WTC11 (cell line): Measurements from ENCODE around the gene MARVELD1. TPM values are rescaled to one million over a fixed set of nuclear protein-coding genes. Genes with fewer than 3 reads are reported as not detected.

Experiments used
- ATF1 ChIP-seq: sonication (generic); formaldehyde crosslinking; IDR thresholded peaks from 2 replicates; pipeline ENCODE4 v1.8.1; 2023; ENCODE audit warnings: mild to moderate bottlenecking, moderate library complexity, missing genetic modification reagents
- ESRRA ChIP-seq: sonication (generic); formaldehyde crosslinking; IDR thresholded peaks from 2 replicates; pipeline ENCODE4 v1.8.1; 2022; ENCODE audit warnings: mild to moderate bottlenecking, missing genetic modification reagents, borderline replicate concordance
- FOXJ3 ChIP-seq: sonication (generic); formaldehyde crosslinking; IDR thresholded peaks from 2 replicates; pipeline ENCODE4 v1.9.0; 2021; ENCODE audit warnings: missing genetic modification reagents, mild to moderate bottlenecking, borderline replicate concordance
- FOXP1 ChIP-seq: sonication (generic); formaldehyde crosslinking; IDR thresholded peaks from 2 replicates; pipeline ENCODE4 v1.8.0; 2022; ENCODE audit warnings: missing genetic modification reagents, mild to moderate bottlenecking, moderate library complexity, borderline replicate concordance
- GABPB1 ChIP-seq: sonication (generic); formaldehyde crosslinking; IDR thresholded peaks from 2 replicates; pipeline ENCODE4 v1.8.1; 2023; ENCODE audit warnings: mild to moderate bottlenecking, missing genetic modification reagents
- GTF2I ChIP-seq: fragments of 250-450 bp; sonication (Bioruptor Pico); conservative IDR thresholded peaks from 2 replicates; pipeline ENCODE4 v1.4.0; 2021; ENCODE audit warnings: mild to moderate bottlenecking
- NFYB ChIP-seq: sonication (generic); formaldehyde crosslinking; conservative IDR thresholded peaks from 2 replicates; pipeline ENCODE4 v1.8.0; 2022; ENCODE audit warnings: low read depth, missing genetic modification reagents
- PRRX2 ChIP-seq: fragments of 250-450 bp; sonication (Bioruptor Pico); IDR thresholded peaks from 2 replicates; pipeline ENCODE4 v1.8.0; 2021; ENCODE audit warnings: mild to moderate bottlenecking
- RORB ChIP-seq: fragments of 250-450 bp; sonication (Bioruptor Pico); IDR thresholded peaks from 2 replicates; pipeline ENCODE4 v1.9.0; 2021; ENCODE audit warnings: mild to moderate bottlenecking
- SMAD3 ChIP-seq: sonication (generic); formaldehyde crosslinking; IDR thresholded peaks from 2 replicates; pipeline ENCODE4 v1.8.0; 2022; ENCODE audit warnings: missing genetic modification reagents, mild to moderate bottlenecking, borderline replicate concordance
- SMAD4 ChIP-seq: sonication (generic); formaldehyde crosslinking; IDR thresholded peaks from 2 replicates; pipeline ENCODE4 v1.8.0; 2022; ENCODE audit warnings: mild to moderate bottlenecking, missing genetic modification reagents
- TCF7 ChIP-seq: sonication (generic); formaldehyde crosslinking; IDR thresholded peaks from 2 replicates; pipeline ENCODE4 v1.8.0; 2022; ENCODE audit warnings: mild to moderate bottlenecking, low read depth, missing genetic modification reagents, moderate library complexity
- TEAD4 ChIP-seq: sonication (generic); formaldehyde crosslinking; IDR thresholded peaks from 2 replicates; pipeline ENCODE4 v1.8.0; 2022; ENCODE audit warnings: mild to moderate bottlenecking, missing genetic modification reagents
- ZNF121 ChIP-seq: sonication (generic); formaldehyde crosslinking; IDR thresholded peaks from 2 replicates; pipeline ENCODE4 v1.8.0; 2023; ENCODE audit warnings: missing genetic modification reagents
- ZNF138 ChIP-seq: sonication (generic); formaldehyde crosslinking; conservative IDR thresholded peaks from 2 replicates; pipeline ENCODE4 v1.8.1; 2022; ENCODE audit warnings: mild to moderate bottlenecking, moderate library complexity, missing genetic modification reagents
- ZNF263 ChIP-seq: sonication (generic); formaldehyde crosslinking; IDR thresholded peaks from 2 replicates; pipeline ENCODE4 v1.8.1; 2022; ENCODE audit warnings: low read depth, mild to moderate bottlenecking, moderate library complexity, missing genetic modification reagents
- ZNF396 ChIP-seq: fragments of 250-450 bp; sonication (Bioruptor Pico); IDR thresholded peaks from 2 replicates; pipeline ENCODE4 v1.8.0; 2021; ENCODE audit warnings: mild to moderate bottlenecking, moderate library complexity, borderline replicate concordance
- ZNF671 ChIP-seq: fragments of 250-450 bp; sonication (Bioruptor Pico); IDR thresholded peaks from 2 replicates; pipeline ENCODE4 v1.8.0; 2021; ENCODE audit warnings: mild to moderate bottlenecking
- total RNA-seq: library from RNA; stranded (reverse); gene quantifications from 3 replicates; pipeline ENCODE4 v1.2.3, GENCODE V29; 2021
- TF ChIP-seq, protein P1 (sequence below): fragments of 250-450 bp; sonication (Bioruptor Pico); IDR thresholded peaks from 2 replicates; pipeline ENCODE4 v1.9.0; 2021; ENCODE audit warnings: mild to moderate bottlenecking, borderline replicate concordance
- TF ChIP-seq, protein P2 (sequence below): sonication (generic); formaldehyde crosslinking; IDR thresholded peaks from 2 replicates; pipeline ENCODE4 v1.8.1; 2023; ENCODE audit warnings: mild to moderate bottlenecking, missing genetic modification reagents, moderate library complexity
- TF ChIP-seq, protein P3 (sequence below): fragments of 250-450 bp; sonication (Bioruptor Pico); IDR thresholded peaks from 2 replicates; pipeline ENCODE4 v1.8.0; 2021; ENCODE audit warnings: mild to moderate bottlenecking
- TF ChIP-seq, protein P4 (sequence below): sonication (generic); formaldehyde crosslinking; IDR thresholded peaks from 2 replicates; pipeline ENCODE4 v1.8.1; 2022; ENCODE audit warnings: low read depth, missing genetic modification reagents, borderline replicate concordance
- TF ChIP-seq, protein P5 (sequence below): sonication (generic); formaldehyde crosslinking; IDR thresholded peaks from 2 replicates; pipeline ENCODE4 v1.8.1; 2023; ENCODE audit warnings: mild to moderate bottlenecking, missing genetic modification reagents, moderate library complexity
- TF ChIP-seq, protein P6 (sequence below): sonication (generic); formaldehyde crosslinking; IDR thresholded peaks from 2 replicates; pipeline ENCODE4 v1.8.1; 2022; ENCODE audit warnings: mild to moderate bottlenecking, moderate library complexity, missing genetic modification reagents
- TF ChIP-seq, protein P7 (sequence below): sonication (generic); formaldehyde crosslinking; IDR thresholded peaks from 2 replicates; pipeline ENCODE4 v1.8.0; 2022; ENCODE audit warnings: mild to moderate bottlenecking, missing genetic modification reagents
- TF ChIP-seq, protein P8 (sequence below): sonication (generic); formaldehyde crosslinking; IDR thresholded peaks from 2 replicates; pipeline ENCODE4 v1.8.0; 2023; ENCODE audit warnings: missing genetic modification reagents

Gene MARVELD1
- total RNA-seq, 1 experiment from 2014 or later = 37.7 TPM

DNA sequence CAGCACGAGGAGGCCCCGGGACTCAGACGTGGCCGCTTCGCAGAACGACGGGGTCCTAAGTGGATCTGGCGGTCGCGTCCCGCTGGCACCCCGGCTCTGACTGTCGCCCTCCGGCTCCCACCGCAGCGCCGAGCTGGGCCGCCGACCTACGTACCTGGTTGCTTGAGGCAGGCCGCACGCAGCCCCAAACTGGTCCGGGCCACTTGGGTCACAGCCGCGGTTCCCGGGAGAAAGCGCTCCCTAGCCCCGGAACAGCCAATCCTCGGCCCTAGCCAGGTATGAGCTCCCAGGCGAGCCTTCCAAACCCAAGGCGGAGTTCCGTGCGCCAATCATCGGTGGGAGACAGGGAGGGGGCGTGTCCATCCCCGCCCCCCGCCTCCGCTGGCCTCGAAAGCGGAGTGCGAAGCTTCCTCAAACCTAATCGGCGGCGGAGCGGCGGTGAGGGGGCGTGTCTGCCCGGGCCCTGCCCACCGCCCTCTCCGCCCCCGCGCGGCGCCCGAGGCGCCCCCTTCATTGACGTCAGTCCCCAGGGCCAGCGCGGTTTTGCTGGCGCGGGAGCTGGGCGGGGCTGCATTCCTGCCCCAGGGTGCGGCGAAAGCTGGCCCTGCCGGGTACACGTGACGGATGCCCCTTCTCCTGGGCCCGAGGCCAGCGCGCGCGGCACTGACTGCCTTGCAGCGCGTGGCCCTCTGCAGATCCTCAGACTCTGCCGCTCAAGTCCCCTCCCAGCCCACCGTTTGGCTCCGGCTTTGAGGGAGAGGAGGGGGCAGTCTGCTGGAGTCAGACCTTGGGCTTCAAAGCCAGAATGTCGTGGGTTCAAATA is 26.4 kb upstream of the MARVELD1 start, which contains the start of gene AVPI1 (continued):
- TF ChIP-seq, protein P1, sequence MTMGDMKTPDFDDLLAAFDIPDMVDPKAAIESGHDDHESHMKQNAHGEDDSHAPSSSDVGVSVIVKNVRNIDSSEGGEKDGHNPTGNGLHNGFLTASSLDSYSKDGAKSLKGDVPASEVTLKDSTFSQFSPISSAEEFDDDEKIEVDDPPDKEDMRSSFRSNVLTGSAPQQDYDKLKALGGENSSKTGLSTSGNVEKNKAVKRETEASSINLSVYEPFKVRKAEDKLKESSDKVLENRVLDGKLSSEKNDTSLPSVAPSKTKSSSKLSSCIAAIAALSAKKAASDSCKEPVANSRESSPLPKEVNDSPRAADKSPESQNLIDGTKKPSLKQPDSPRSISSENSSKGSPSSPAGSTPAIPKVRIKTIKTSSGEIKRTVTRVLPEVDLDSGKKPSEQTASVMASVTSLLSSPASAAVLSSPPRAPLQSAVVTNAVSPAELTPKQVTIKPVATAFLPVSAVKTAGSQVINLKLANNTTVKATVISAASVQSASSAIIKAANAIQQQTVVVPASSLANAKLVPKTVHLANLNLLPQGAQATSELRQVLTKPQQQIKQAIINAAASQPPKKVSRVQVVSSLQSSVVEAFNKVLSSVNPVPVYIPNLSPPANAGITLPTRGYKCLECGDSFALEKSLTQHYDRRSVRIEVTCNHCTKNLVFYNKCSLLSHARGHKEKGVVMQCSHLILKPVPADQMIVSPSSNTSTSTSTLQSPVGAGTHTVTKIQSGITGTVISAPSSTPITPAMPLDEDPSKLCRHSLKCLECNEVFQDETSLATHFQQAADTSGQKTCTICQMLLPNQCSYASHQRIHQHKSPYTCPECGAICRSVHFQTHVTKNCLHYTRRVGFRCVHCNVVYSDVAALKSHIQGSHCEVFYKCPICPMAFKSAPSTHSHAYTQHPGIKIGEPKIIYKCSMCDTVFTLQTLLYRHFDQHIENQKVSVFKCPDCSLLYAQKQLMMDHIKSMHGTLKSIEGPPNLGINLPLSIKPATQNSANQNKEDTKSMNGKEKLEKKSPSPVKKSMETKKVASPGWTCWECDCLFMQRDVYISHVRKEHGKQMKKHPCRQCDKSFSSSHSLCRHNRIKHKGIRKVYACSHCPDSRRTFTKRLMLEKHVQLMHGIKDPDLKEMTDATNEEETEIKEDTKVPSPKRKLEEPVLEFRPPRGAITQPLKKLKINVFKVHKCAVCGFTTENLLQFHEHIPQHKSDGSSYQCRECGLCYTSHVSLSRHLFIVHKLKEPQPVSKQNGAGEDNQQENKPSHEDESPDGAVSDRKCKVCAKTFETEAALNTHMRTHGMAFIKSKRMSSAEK = no peak
- TF ChIP-seq, protein P2, sequence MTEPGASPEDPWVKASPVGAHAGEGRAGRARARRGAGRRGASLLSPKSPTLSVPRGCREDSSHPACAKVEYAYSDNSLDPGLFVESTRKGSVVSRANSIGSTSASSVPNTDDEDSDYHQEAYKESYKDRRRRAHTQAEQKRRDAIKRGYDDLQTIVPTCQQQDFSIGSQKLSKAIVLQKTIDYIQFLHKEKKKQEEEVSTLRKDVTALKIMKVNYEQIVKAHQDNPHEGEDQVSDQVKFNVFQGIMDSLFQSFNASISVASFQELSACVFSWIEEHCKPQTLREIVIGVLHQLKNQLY (CRISPR knock-in tag) = no peak
- peak; percentile 92 for TF ChIP-seq FOXP1
- TF ChIP-seq, protein P3, sequence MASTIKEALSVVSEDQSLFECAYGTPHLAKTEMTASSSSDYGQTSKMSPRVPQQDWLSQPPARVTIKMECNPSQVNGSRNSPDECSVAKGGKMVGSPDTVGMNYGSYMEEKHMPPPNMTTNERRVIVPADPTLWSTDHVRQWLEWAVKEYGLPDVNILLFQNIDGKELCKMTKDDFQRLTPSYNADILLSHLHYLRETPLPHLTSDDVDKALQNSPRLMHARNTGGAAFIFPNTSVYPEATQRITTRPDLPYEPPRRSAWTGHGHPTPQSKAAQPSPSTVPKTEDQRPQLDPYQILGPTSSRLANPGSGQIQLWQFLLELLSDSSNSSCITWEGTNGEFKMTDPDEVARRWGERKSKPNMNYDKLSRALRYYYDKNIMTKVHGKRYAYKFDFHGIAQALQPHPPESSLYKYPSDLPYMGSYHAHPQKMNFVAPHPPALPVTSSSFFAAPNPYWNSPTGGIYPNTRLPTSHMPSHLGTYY (CRISPR knock-in tag) = no peak
- no peak; the same call in 1 of the 2 replicates for TF ChIP-seq TCF7 (CRISPR knock-in tag)
- TF ChIP-seq TEAD4 (CRISPR knock-in tag) = peak; percentile 94
- no peak for TF ChIP-seq RORB
- TF ChIP-seq ZNF396 (CRISPR knock-in tag) = no peak
- TF ChIP-seq, protein P4, sequence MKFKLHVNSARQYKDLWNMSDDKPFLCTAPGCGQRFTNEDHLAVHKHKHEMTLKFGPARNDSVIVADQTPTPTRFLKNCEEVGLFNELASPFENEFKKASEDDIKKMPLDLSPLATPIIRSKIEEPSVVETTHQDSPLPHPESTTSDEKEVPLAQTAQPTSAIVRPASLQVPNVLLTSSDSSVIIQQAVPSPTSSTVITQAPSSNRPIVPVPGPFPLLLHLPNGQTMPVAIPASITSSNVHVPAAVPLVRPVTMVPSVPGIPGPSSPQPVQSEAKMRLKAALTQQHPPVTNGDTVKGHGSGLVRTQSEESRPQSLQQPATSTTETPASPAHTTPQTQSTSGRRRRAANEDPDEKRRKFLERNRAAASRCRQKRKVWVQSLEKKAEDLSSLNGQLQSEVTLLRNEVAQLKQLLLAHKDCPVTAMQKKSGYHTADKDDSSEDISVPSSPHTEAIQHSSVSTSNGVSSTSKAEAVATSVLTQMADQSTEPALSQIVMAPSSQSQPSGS = no peak
- TF ChIP-seq, protein P5, sequence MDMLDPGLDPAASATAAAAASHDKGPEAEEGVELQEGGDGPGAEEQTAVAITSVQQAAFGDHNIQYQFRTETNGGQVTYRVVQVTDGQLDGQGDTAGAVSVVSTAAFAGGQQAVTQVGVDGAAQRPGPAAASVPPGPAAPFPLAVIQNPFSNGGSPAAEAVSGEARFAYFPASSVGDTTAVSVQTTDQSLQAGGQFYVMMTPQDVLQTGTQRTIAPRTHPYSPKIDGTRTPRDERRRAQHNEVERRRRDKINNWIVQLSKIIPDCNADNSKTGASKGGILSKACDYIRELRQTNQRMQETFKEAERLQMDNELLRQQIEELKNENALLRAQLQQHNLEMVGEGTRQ (CRISPR knock-in tag) = peak; percentile 96
- TF ChIP-seq SMAD4 (CRISPR knock-in tag) = no peak
- TF ChIP-seq ATF1 (CRISPR knock-in tag) = peak; percentile 95
- TF ChIP-seq, protein P6, sequence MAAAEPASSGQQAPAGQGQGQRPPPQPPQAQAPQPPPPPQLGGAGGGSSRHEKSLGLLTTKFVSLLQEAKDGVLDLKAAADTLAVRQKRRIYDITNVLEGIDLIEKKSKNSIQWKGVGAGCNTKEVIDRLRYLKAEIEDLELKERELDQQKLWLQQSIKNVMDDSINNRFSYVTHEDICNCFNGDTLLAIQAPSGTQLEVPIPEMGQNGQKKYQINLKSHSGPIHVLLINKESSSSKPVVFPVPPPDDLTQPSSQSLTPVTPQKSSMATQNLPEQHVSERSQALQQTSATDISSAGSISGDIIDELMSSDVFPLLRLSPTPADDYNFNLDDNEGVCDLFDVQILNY (CRISPR knock-in tag) = peak; percentile 96
- TF ChIP-seq, protein P7, sequence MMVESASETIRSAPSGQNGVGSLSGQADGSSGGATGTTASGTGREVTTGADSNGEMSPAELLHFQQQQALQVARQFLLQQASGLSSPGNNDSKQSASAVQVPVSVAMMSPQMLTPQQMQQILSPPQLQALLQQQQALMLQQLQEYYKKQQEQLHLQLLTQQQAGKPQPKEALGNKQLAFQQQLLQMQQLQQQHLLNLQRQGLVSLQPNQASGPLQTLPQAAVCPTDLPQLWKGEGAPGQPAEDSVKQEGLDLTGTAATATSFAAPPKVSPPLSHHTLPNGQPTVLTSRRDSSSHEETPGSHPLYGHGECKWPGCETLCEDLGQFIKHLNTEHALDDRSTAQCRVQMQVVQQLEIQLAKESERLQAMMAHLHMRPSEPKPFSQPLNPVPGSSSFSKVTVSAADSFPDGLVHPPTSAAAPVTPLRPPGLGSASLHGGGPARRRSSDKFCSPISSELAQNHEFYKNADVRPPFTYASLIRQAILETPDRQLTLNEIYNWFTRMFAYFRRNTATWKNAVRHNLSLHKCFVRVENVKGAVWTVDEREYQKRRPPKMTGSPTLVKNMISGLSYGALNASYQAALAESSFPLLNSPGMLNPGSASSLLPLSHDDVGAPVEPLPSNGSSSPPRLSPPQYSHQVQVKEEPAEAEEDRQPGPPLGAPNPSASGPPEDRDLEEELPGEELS (CRISPR knock-in tag) = peak; percentile 97
- TF ChIP-seq GTF2I (CRISPR knock-in tag) = no peak
- no peak for TF ChIP-seq FOXJ3
- peak; percentile 94 for TF ChIP-seq SMAD3 (CRISPR knock-in tag)
- TF ChIP-seq ESRRA (CRISPR knock-in tag) = peak; percentile 89; the same call in 1 of the 2 replicates
- TF ChIP-seq PRRX2 (CRISPR knock-in tag) = no peak
- peak; percentile 12; the same call in 1 of the 2 replicates for TF ChIP-seq NFYB
- TF ChIP-seq ZNF263 = 0 out of 2 replicates have a peak, but pooled peaks have one; percentile 16
- TF ChIP-seq ZNF121 = peak; percentile 73
- TF ChIP-seq, protein P8, sequence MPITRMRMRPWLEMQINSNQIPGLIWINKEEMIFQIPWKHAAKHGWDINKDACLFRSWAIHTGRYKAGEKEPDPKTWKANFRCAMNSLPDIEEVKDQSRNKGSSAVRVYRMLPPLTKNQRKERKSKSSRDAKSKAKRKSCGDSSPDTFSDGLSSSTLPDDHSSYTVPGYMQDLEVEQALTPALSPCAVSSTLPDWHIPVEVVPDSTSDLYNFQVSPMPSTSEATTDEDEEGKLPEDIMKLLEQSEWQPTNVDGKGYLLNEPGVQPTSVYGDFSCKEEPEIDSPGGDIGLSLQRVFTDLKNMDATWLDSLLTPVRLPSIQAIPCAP (CRISPR knock-in tag) = peak; percentile 94
- peak; percentile 66 for TF ChIP-seq GABPB1 (CRISPR knock-in tag)
- no peak for TF ChIP-seq ZNF671 (CRISPR knock-in tag)
- 0 out of 2 replicates have a peak, but pooled peaks have one; percentile 83 for TF ChIP-seq ZNF138 (CRISPR knock-in tag)
